HUDEP-2 (cell line): ENCODE measurements around the gene EPN2.

Experiments used
- DNase-seq, 76 experiments: peaks; one replicate each; lab custom pipeline; 2025; ENCODE audit not compliant: unreplicated experiment in 76 of 76; lab: John Stamatoyannopoulos, UW

EPN2 gene

GRCh38 chr17:19361326-19361725, 124.2 kb downstream of the EPN2 start:
- no peak for DNase-seq

DNA sequence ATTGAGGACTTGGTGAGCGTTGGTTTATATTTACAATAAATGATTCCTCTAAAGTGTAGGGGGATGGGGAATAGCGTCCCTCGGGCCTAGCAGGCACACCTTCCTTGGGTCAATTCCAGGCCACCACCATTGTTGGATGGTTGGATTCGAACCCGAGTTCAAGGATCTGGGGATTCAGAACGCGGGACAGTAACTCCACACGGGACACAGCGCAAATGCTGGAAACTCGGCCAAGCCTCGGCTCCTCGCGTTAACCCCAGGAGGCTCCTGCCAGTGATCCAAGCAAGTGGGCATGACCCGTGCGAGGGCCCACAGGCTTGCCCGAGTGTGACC, 124.7 kb downstream of the EPN2 start:
- DNase-seq, result no peak

DNA sequence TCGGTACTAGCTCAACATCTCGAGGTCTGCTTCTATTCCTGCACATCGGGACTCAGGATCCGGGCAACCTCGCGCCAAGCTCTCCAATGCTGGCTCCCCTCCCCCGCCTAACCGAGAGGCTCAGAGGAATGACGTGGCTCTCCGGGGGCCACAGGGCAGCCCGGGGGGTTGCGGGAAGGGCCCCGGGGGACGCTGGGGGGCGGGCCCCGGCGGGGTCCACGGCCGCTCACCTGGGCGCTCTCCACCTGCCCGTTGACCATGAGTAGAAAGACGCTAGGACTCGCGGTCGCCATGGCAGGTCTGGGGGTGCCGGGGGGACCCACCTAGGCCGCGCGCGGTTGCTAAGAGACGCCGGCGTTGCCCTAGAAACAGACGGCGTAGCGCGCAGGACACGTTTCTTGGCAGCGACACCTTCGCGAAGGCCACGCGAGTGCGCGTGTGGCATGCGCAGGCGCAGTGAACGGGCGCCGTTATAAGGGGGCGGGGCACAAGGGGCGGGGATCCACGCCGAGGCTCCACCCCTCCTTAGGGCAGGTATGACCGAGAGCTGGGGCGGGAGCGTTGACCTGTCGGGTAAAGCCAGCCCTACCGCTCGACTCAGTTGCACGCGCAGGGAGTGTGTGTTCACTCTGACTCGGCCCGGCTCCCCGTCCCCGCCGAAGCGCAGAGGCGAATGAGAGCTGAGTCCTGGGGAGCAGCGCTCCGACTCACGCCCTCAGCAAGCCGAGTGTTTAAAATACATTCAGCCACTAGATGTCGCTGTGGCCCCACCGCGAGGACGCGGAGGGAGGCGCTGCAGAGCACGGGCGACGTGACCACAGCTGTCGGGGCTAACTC, 125.3 kb downstream of the EPN2 start, which contains the start of gene B9D1:
B9D1 (minus strand) TSS at position 447 of the 837 bp plus-strand sequence; CDS start at position 293, 154 bp downstream.
- peak in 75 of 76 experiments; percentile 13 to 97 (median 83) for DNase-seq

DNA sequence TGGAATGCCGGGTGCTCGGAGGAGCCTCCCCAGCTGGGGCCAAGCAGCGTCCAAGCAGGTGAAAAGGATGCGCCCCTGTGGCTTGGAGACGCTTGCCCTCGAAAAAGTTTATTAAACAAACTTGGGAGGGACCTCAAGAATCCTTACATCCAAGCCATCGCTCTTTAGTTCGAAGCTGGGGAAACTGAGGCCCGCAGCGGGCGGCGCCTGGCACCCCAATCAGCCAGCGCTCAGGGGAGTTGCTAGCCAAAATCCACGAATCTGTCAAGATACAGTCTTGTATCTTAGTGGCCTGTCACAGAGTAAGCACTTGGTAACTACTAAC, 125.9 kb downstream of the EPN2 start:
- DNase-seq, result no peak

- no peak for DNase-seq
Observed at GRCh38 chr17:19363460-19364035, 126.4 kb downstream of the EPN2 start.

- DNase-seq, result no peak
Observed at GRCh38 chr17:19364699-19365498, 127.7 kb downstream of the EPN2 start.

DNA sequence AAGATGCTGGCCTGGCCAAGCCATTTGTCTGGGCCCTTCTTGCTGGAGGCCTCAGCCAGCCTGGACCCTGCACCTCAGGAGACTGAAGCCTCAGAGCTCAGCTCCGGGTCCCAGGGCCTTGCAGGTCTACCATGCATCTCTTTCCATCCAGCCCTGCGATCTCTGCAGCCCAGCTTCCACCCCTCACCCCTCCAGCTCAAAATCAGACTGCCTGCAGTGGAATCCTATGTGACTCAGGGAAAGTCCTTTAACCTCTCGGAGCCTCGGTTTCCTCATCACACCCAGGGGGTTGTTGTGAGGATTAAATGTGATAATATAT, 128.3 kb downstream of the EPN2 start:
- DNase-seq, result no peak

DNA sequence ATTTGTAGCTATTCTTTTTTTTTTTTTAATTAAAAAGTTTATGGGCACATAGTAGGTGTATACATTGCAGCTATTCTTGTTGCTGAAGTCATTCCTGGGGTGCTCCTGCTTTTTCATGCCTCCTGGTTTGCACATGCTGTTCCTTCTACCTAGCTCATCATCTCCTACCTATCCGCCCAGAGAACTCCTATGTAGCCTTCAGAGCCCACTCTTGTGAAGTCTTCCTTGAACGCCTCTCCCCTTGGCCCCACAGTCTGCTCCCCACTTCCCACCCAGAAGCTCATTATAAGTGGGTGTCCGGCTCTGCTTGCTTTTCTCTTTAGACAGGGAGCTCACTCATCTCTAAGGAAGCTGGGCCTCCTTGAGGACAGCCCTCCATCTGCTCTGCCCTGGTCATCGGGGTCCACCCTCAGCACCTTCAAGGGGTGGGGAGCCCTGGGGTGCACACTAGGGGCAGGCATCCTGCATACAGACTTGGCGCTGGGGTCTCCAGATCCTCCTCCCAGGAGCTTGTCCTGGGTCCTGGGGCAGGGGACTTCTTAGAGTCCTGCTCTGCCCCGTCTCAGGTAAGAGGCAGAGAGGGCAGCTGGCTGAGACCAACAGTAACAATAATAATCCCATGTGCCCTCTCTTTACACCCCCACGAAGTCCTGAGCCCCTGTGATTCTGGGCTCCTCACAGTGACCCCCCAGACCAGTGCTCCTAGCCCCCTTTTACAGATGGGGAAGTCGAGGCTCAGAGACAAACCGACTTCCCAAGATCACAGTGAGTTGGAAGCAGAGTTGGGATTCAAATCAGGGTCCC, 128.9 kb downstream of the EPN2 start:
- DNase-seq, result no peak

DNA sequence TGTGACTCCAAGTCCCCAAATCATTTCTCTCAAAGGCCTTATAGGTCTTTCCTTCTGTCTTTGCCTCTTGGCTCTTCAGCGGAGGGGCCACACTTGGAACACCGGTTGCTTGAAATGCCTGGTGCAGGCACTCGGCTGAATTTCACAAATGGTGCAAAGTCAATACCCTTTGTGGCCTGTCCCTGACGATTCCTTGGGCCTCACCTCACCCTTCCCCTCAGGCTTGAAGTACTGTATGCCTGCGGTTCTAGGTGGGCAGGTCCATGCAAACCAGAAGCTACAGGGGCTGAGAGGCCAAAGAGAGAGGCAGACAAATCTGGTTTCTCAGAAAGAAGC, 129.4 kb downstream of the EPN2 start:
- DNase-seq, result no peak

DNA sequence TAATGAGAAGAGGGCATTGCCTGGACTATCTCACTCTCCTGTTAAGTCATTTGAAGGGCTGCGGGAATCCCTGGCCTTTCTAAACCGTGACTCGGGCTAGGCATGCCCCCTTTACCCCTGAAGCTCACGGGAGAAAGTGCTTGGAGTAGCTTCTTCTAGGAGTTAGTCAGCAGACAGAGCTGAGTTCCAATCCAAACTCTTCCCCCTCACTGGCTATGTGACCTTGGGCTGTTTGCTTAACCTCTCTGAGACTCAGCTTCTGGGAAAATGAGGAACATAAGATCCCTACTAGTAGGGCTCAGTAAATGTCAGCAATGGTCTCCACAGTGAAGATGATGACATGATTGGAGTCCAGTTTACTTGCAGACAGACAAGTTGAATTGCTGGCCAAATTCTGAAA, 131.1 kb downstream of the EPN2 start:
- no peak for DNase-seq

DNA sequence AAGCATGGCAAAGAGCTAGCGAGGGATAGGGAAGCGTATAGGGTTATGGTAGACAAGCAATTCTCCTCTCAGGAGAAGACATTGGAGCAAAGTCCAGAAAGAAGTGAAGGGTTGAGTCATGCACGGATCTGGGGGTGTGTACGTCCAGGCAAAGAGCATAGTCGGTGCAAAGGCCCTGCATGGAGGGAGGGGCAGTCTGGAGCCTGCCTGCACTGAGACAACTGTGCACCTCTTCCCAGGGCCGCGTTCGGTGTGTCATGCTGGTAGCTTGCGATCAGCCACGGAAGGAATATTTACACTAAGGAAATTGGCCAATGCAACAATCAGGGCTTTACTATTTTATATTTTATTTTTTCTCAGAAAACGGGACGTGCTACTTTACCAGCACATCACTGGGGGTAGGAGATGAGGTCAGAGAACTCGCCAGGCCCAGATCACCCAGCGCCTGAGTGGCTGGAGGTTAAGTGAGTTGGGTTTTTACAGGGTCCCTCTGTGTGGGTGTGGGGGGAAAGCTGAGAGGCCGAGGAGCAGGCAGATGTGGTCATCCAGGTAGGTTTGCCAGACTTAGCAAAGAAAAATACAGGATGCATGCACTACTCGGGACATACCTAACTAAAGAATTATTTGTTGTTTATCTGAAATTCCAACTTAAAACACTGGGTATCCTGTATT, 132.1 kb downstream of the EPN2 start:
- no peak for DNase-seq

GRCh38 chr17:19369846-19370492, 132.8 kb downstream of the EPN2 start:
- DNase-seq, result no peak

- no peak for DNase-seq
Observed at GRCh38 chr17:19370493-19370960, 133.4 kb downstream of the EPN2 start.

GRCh38 chr17:19371259-19372010, 134.3 kb downstream of the EPN2 start:
- no peak for DNase-seq

GRCh38 chr17:19372011-19372370, 134.8 kb downstream of the EPN2 start:
- no peak for DNase-seq

DNA sequence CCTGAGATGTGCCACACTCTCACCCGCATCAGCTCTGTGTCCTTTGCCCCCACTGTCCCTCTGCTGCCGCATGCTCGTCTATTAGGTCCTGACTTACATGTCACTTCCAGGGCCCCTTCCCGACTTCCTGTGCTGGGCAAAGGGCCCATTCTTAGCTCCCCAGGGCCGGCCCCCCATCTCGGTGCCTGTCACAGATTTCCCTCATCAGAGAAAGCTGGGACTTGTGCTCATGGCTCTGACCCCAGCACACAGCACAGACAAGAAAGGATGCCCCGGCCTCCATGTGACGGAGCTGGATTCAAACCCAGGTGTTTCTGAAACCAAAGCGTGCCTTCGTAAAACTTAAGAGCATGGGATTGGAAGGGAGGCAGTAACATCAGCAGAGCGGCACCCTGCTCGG, 135.3 kb downstream of the EPN2 start:
- DNase-seq, result no peak

- DNase-seq, result no peak
Observed at GRCh38 chr17:19372866-19373504, 135.8 kb downstream of the EPN2 start.

DNA sequence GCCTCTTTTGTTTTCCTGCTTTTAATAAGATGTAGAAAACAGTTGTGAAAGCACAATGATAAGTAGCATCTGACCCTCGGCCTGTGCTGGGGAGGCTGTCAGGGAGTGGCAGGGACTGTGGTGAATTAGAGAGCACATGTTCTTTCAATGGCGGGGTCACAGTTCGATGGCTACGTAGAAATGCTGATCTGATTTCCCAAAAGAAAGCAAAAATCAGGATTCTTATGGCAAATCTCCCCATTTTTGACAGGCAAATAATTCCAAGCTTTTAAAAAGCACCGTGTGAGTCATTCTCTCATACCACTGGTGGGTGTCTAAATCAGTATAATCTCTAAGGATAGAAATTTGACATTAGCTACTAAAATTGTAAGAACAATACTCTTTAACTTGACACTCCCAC, 137.0 kb downstream of the EPN2 start:
- DNase-seq, result no peak

DNA sequence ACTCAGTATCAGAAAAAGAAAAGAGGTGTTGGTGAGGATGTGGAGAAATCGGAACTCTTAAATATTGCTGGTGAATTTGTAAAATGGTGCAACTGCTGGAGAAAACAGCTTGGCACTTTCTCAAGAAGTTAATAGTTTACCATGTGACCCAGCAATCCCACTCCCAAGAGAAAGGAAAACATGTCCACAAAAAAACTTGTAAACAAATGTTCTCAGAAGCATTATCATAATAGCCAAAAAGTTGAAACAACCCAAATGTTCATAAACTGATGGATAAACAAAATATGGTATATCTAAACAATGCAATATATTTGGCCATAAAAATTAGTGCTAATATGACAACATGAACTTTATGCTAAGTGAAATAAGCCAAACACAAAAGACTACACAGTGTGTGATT, 138.6 kb downstream of the EPN2 start:
- DNase-seq, result no peak
